Measurements from ENCODE around the gene ZEB2. TPM values are rescaled to one million over a fixed set of nuclear protein-coding genes. Genes with fewer than 3 reads are reported as not detected.
"Not testable (repeated sequence)": the region's sequence is repeated elsewhere in the genome, so short reads cannot be mapped to it uniquely, and the experiment has no call there.

Gene ZEB2
- total and polyA plus RNA-seq, 7 experiments from 2014 or later: 0.26 to 534 (median 4.6) TPM

GRCh38 chr2:144370937-144371584 lies 148.9 kb downstream of the ZEB2 start:
- Histone ChIP-seq H3K4me3 (ENCODE audit: low read length) (no peak overlapping the region), H3K27ac (ENCODE audit: low read depth, low read length) (no peak overlapping the region), H3K4me1 (ENCODE audit: control insufficient read depth in 2 of 2, insufficient read depth in 2 of 2, low read length in 2 of 2) (peaks cover 3 to 6% of the 10 kb centered on the region in 2 donors), H3K27me3 (ENCODE audit: control insufficient read depth in 2 of 2, insufficient read depth in 2 of 2, low read length in 2 of 2) (no peaks in the 10 kb centered on the region), H3K9me3 (ENCODE audit: control insufficient read depth in 2 of 3, low read length in 3 of 3) (no peaks in the 10 kb centered on the region), H3K36me3 (ENCODE audit: control insufficient read depth in 2 of 3, insufficient read depth in 3 of 3, low read length in 3 of 3) (no peaks in the 10 kb centered on the region)
- DNase-seq (no peak), ATAC-seq (no peak)
- Mint-ChIP-seq H3K9me3 (no peaks in the 10 kb centered on the region), H3K36me3 (no peaks in the 10 kb centered on the region), H3K4me3 (no peak overlapping the region), H3K27me3 (peaks cover 4 to 30% (median 10%) of the 10 kb centered on the region in 5 donors), H3K27ac (no peak overlapping the region), H3K4me1 (peaks cover 0 to 8% (median 7%) of the 10 kb centered on the region in 7 donors)
- intact Hi-C loops (cut with micrococcal nuclease): no loop called here
- ChIA-PET CTCF (no interaction called here), POLR2A (no interaction called here)

- ChIA-PET CTCF (no interaction called here), POLR2A (no interaction called here)
- ATAC-seq (no peak), DNase-seq (no peak)
- Mint-ChIP-seq H3K36me3 (no peaks in the 10 kb centered on the region), H3K4me1 (peaks cover 0 to 8% (median 7%) of the 10 kb centered on the region in 7 donors), H3K27ac (no peak overlapping the region), H3K4me3 (no peak overlapping the region), H3K9me3 (no peaks in the 10 kb centered on the region), H3K27me3 (peaks cover 4 to 22% (median 5%) of the 10 kb centered on the region in 5 donors)
- Histone ChIP-seq H3K4me1 (ENCODE audit: control insufficient read depth in 2 of 2, insufficient read depth in 2 of 2, low read length in 2 of 2) (peaks cover 3 to 6% of the 10 kb centered on the region in 2 donors), H3K27ac (ENCODE audit: low read depth, low read length) (no peak overlapping the region), H3K36me3 (ENCODE audit: control insufficient read depth in 2 of 3, insufficient read depth in 3 of 3, low read length in 3 of 3) (no peaks in the 10 kb centered on the region), H3K4me3 (ENCODE audit: low read length) (no peak overlapping the region), H3K9me3 (ENCODE audit: control insufficient read depth in 2 of 3, low read length in 3 of 3) (no peaks in the 10 kb centered on the region), H3K27me3 (ENCODE audit: control insufficient read depth in 2 of 2, insufficient read depth in 2 of 2, low read length in 2 of 2) (no peaks in the 10 kb centered on the region)
- intact Hi-C loops (cut with micrococcal nuclease): no loop called here
Observed at GRCh38 chr2:144369416-144369815, 150.5 kb downstream of the ZEB2 start.

- Mint-ChIP-seq H3K36me3 (peaks cover 0 to 1% (median 0%) of the 10 kb centered on the region in 5 donors), H3K4me3 (no peak overlapping the region), H3K27ac (no peak overlapping the region), H3K9me3 (peaks cover 0 to 1% (median 0%) of the 10 kb centered on the region in 11 donors), H3K27me3 (peaks cover 4 to 15% (median 8%) of the 10 kb centered on the region in 5 donors), H3K4me1 (peaks cover 0 to 8% (median 7%) of the 10 kb centered on the region in 7 donors)
- Histone ChIP-seq H3K27me3 (ENCODE audit: control insufficient read depth in 2 of 2, insufficient read depth in 2 of 2, low read length in 2 of 2) (no peaks in the 10 kb centered on the region), H3K4me1 (ENCODE audit: control insufficient read depth in 2 of 2, insufficient read depth in 2 of 2, low read length in 2 of 2) (peaks cover 3 to 6% of the 10 kb centered on the region in 2 donors), H3K4me3 (ENCODE audit: low read length) (no peak overlapping the region), H3K9me3 (ENCODE audit: control insufficient read depth in 2 of 3, low read length in 3 of 3) (no peaks in the 10 kb centered on the region), H3K27ac (ENCODE audit: low read depth, low read length) (no peak overlapping the region), H3K36me3 (ENCODE audit: control insufficient read depth in 2 of 3, insufficient read depth in 3 of 3, low read length in 3 of 3) (no peaks in the 10 kb centered on the region)
- intact Hi-C loops (cut with micrococcal nuclease): no loop called here
- ATAC-seq (no peak), DNase-seq (no peak)
- ChIA-PET POLR2A (no interaction called here), CTCF (no interaction called here)
Observed at GRCh38 chr2:144366825-144367429, 153.0 kb downstream of the ZEB2 start.

GRCh38 chr2:144364944-144365738 lies 154.8 kb downstream of the ZEB2 start:
- no peak for DNase-seq
- Mint-ChIP-seq H3K36me3 (peaks cover 0 to 1% (median 0%) of the 10 kb centered on the region in 5 donors), H3K27ac (no peak overlapping the region), H3K9me3 (peaks cover 0 to 2% (median 0%) of the 10 kb centered on the region in 11 donors), H3K27me3 (peaks cover 0 to 11% (median 4%) of the 10 kb centered on the region in 5 donors), H3K4me3 (no peak overlapping the region), H3K4me1 (no peaks in the 10 kb centered on the region)
- Histone ChIP-seq H3K9me3 (ENCODE audit: control insufficient read depth in 2 of 3, low read length in 3 of 3) (no peaks in the 10 kb centered on the region), H3K27me3 (ENCODE audit: control insufficient read depth in 2 of 2, insufficient read depth in 2 of 2, low read length in 2 of 2) (no peaks in the 10 kb centered on the region), H3K4me1 (ENCODE audit: control insufficient read depth in 2 of 2, insufficient read depth in 2 of 2, low read length in 2 of 2) (no peaks in the 10 kb centered on the region), H3K4me3 (ENCODE audit: low read length) (no peak overlapping the region), H3K27ac (ENCODE audit: low read depth, low read length) (no peak overlapping the region), H3K36me3 (ENCODE audit: control insufficient read depth in 2 of 3, insufficient read depth in 3 of 3, low read length in 3 of 3) (no peaks in the 10 kb centered on the region)
- POLR2A ChIA-PET: no interaction called here
- intact Hi-C loops (cut with micrococcal nuclease): no loop called here
- ATAC-seq: no peak
- CTCF ChIA-PET: no interaction called here

- H3K4me3 Mint-ChIP-seq; H3K4me1 Mint-ChIP-seq; H3K4me1 ChIP-seq (ENCODE audit: control insufficient read depth in 2 of 2, insufficient read depth in 2 of 2, low read length in 2 of 2); H3K9me3 Mint-ChIP-seq; H3K27ac Mint-ChIP-seq; ATAC-seq; H3K36me3 Mint-ChIP-seq; POLR2A ChIA-PET; H3K36me3 ChIP-seq (ENCODE audit: control insufficient read depth in 2 of 3, insufficient read depth in 3 of 3, low read length in 3 of 3); H3K27me3 ChIP-seq (ENCODE audit: control insufficient read depth in 2 of 2, insufficient read depth in 2 of 2, low read length in 2 of 2); H3K4me3 ChIP-seq (ENCODE audit: low read length); DNase-seq; H3K9me3 ChIP-seq (ENCODE audit: control insufficient read depth in 2 of 3, low read length in 3 of 3); intact Hi-C loops (cut with micrococcal nuclease); H3K27ac ChIP-seq (ENCODE audit: low read depth, low read length): not testable (repeated sequence)
- H3K27me3 Mint-ChIP-seq: peaks cover 0 to 11% (median 4%) of the 10 kb centered on the region in 5 donors
- CTCF ChIA-PET: interaction anchor here (0.7 kb wide), 1 partner anchor 12 kb away, joined by 3 read pairs; no protein-coding TSS in a partner anchor
Observed at GRCh38 chr2:144364247-144364646, 155.7 kb downstream of the ZEB2 start.

GRCh38 chr2:144362401-144362800 lies 157.5 kb downstream of the ZEB2 start:
- CTCF ChIA-PET: interaction anchor here (0.6 kb wide), 1 partner anchor 44 kb away, joined by 4 read pairs; no protein-coding TSS in a partner anchor
- peaks cover 0 to 12% (median 4%) of the 10 kb centered on the region in 5 donors for H3K27me3 Mint-ChIP-seq
- POLR2A ChIA-PET: no interaction called here
- Histone ChIP-seq H3K27ac (ENCODE audit: low read depth, low read length) (no peak overlapping the region), H3K9me3 (ENCODE audit: control insufficient read depth in 2 of 3, low read length in 3 of 3) (no peaks in the 10 kb centered on the region), H3K27me3 (ENCODE audit: control insufficient read depth in 2 of 2, insufficient read depth in 2 of 2, low read length in 2 of 2) (no peaks in the 10 kb centered on the region), H3K4me1 (ENCODE audit: control insufficient read depth in 2 of 2, insufficient read depth in 2 of 2, low read length in 2 of 2) (no peaks in the 10 kb centered on the region), H3K36me3 (ENCODE audit: control insufficient read depth in 2 of 3, insufficient read depth in 3 of 3, low read length in 3 of 3) (no peaks in the 10 kb centered on the region), H3K4me3 (ENCODE audit: low read length) (no peak overlapping the region)
- no peak for DNase-seq
- H3K9me3 Mint-ChIP-seq: peaks cover 0 to 2% (median 0%) of the 10 kb centered on the region in 11 donors
- peaks cover 0 to 1% (median 0%) of the 10 kb centered on the region in 5 donors for H3K36me3 Mint-ChIP-seq
- ATAC-seq: no peak
- intact Hi-C loops (cut with micrococcal nuclease): no loop called here
- no peak overlapping the region for H3K27ac Mint-ChIP-seq
- H3K4me1 Mint-ChIP-seq: peaks cover 0 to 12% (median 0%) of the 10 kb centered on the region in 7 donors
- no peak overlapping the region for H3K4me3 Mint-ChIP-seq
